SU-DHL-6 (cell line): Measurements from ENCODE around the gene C13orf42.

Experiments
- H2AFZ ChIP-seq: fragments of 200-600 bp; sonication (generic); 2 replicates; pipeline ENCODE4 v1.6.1; 2014; ENCODE audit warnings: low read depth, mild to moderate bottlenecking, moderate library complexity, mixed read lengths, antibody characterized with exemption, low read length; ENCODE audit not compliant: severe bottlenecking
- H3F3A ChIP-seq: fragments of 200-600 bp; shearing (Covaris generic); 2 replicates; pipeline ENCODE4 v1.6.0; 2016; ENCODE audit warnings: antibody characterized with exemption, mild to moderate bottlenecking; ENCODE audit not compliant: insufficient read depth
- H3K27ac ChIP-seq: fragments of 200-600 bp; sonication (generic); 2 replicates; pipeline ENCODE4 v1.5.1; 2016; ENCODE audit warnings: low read depth, mild to moderate bottlenecking, low read length, moderate library complexity, mixed read lengths
- H3K27me3 ChIP-seq: fragments of 200-600 bp; sonication (generic), shearing (Covaris generic); 2 replicates; pipeline ENCODE4 v1.6.0; 2014; ENCODE audit warnings: mild to moderate bottlenecking, low read length
- H3K36me3 ChIP-seq: fragments of 200-600 bp; sonication (generic); 2 replicates; pipeline ENCODE4 v1.6.1; 2014; ENCODE audit warnings: mild to moderate bottlenecking, low read length, mixed read lengths
- H3K4me2 ChIP-seq: fragments of 300-600, 200-600 bp; shearing (Covaris generic), sonication (generic); 2 replicates; pipeline ENCODE4 v1.6.0; 2014; ENCODE audit warnings: low read length, low read depth, mild to moderate bottlenecking; ENCODE audit not compliant: poor library complexity, severe bottlenecking
- H3K4me3 ChIP-seq: fragments of 200-600 bp; sonication (generic); 2 replicates; pipeline ENCODE4 v1.5.1; 2014; ENCODE audit warnings: antibody characterized with exemption, low read length, mild to moderate bottlenecking, mixed read lengths; ENCODE audit not compliant: insufficient read depth, poor library complexity, severe bottlenecking
- H3K79me2 ChIP-seq: fragments of 200-600 bp; sonication (generic); 2 replicates; pipeline ENCODE4 v1.6.1; 2014; ENCODE audit warnings: mild to moderate bottlenecking, low read length, moderate library complexity; ENCODE audit not compliant: insufficient read depth
- H3K9ac ChIP-seq: fragments of 200-600 bp; sonication (generic); 2 replicates; pipeline ENCODE4 v1.7.0; 2014; ENCODE audit warnings: mild to moderate bottlenecking, low read length
- H3K9me2 ChIP-seq: fragments of 200-600 bp; sonication (generic); replicated peaks from 2 replicates; pipeline ENCODE4 v1.6.1; 2014; ENCODE audit warnings: low read length; ENCODE audit not compliant: insufficient read depth
- H3K9me3 ChIP-seq: fragments of 200-600 bp; sonication (generic); 2 replicates; pipeline ENCODE4 v1.6.1; 2014; ENCODE audit warnings: low read length, mixed read lengths; ENCODE audit not compliant: insufficient read depth
- H4K20me1 ChIP-seq: fragments of 200-600 bp; sonication (generic); 2 replicates; pipeline ENCODE4 v1.6.1; 2014; ENCODE audit warnings: low read depth, mild to moderate bottlenecking, antibody characterized with exemption, low read length, moderate library complexity, mixed read lengths
- CTCF ChIP-seq: fragments of 200-600 bp; sonication (generic); IDR thresholded peaks from one replicate; pipeline ENCODE4 v1.5.1; 2017; ENCODE audit warnings: antibody characterized with exemption, mild to moderate bottlenecking, low read length, moderate library complexity; ENCODE audit not compliant: insufficient read depth, poor library complexity, severe bottlenecking
- EZH2phosphoT487 ChIP-seq: fragments of 200-600 bp; sonication (generic), shearing (Covaris generic); conservative IDR thresholded peaks from 2 replicates; pipeline ENCODE4 v1.6.1; 2018; ENCODE audit warnings: mild to moderate bottlenecking, antibody characterized with exemption, low read length, moderate library complexity, mixed read lengths

The C13orf42 gene

GRCh38 chr13:51065372-51066090 lies 45.5 kb downstream of the C13orf42 start:
- Histone ChIP-seq H3F3A (no peaks in the 10 kb centered on the region), H3K27me3 (no peaks in the 10 kb centered on the region), H3K9me2 (no peaks in the 10 kb centered on the region), H2AFZ (no peak overlapping the region), H4K20me1 (no peaks in the 10 kb centered on the region), H3K9me3 (no peaks in the 10 kb centered on the region), H3K9ac (no peak overlapping the region), H3K36me3 (no peaks in the 10 kb centered on the region), H3K79me2 (no peaks in the 10 kb centered on the region), H3K4me2 (no peak overlapping the region), H3K27ac (no peak overlapping the region), H3K4me3 (no peak overlapping the region)
- TF ChIP-seq EZH2phosphoT487 (no peak), CTCF (no peak)

- no peaks in the 10 kb centered on the region for H3F3A ChIP-seq
- no peaks in the 10 kb centered on the region for H3K27me3 ChIP-seq
- H3K9ac ChIP-seq = no peak overlapping the region
- H3K79me2 ChIP-seq = no peaks in the 10 kb centered on the region
- H3K36me3 ChIP-seq = no peaks in the 10 kb centered on the region
- H3K9me2 ChIP-seq = no peaks in the 10 kb centered on the region
- no peak overlapping the region for H3K27ac ChIP-seq
- no peaks in the 10 kb centered on the region for H3K9me3 ChIP-seq
- TF ChIP-seq CTCF = no peak
- no peak for TF ChIP-seq EZH2phosphoT487
- no peak overlapping the region for H2AFZ ChIP-seq
- no peaks in the 10 kb centered on the region for H4K20me1 ChIP-seq
- H3K4me3 ChIP-seq = no peak overlapping the region
- no peak overlapping the region for H3K4me2 ChIP-seq
Measured at GRCh38 chr13:51064753-51065152, 46.3 kb downstream of the C13orf42 start.

GRCh38 chr13:51063909-51064308 lies 47.2 kb downstream of the C13orf42 start:
- Histone ChIP-seq H3K4me2 (no peak overlapping the region), H3K79me2 (no peaks in the 10 kb centered on the region), H3K4me3 (no peak overlapping the region), H3K27ac (no peak overlapping the region), H3K9me3 (no peaks in the 10 kb centered on the region), H2AFZ (no peak overlapping the region), H4K20me1 (no peaks in the 10 kb centered on the region), H3F3A (no peaks in the 10 kb centered on the region), H3K9ac (no peak overlapping the region), H3K36me3 (no peaks in the 10 kb centered on the region), H3K27me3 (no peaks in the 10 kb centered on the region), H3K9me2 (no peaks in the 10 kb centered on the region)
- TF ChIP-seq CTCF = no peak
- no peak for TF ChIP-seq EZH2phosphoT487
